ENCODE results near the gene UST. TPM values are rescaled to one million over a fixed set of nuclear protein-coding genes. Genes with fewer than 3 reads are reported as not detected.

UST gene
- total RNA-seq, 1 experiment from 2014 or later: 6.1 TPM

DNA sequence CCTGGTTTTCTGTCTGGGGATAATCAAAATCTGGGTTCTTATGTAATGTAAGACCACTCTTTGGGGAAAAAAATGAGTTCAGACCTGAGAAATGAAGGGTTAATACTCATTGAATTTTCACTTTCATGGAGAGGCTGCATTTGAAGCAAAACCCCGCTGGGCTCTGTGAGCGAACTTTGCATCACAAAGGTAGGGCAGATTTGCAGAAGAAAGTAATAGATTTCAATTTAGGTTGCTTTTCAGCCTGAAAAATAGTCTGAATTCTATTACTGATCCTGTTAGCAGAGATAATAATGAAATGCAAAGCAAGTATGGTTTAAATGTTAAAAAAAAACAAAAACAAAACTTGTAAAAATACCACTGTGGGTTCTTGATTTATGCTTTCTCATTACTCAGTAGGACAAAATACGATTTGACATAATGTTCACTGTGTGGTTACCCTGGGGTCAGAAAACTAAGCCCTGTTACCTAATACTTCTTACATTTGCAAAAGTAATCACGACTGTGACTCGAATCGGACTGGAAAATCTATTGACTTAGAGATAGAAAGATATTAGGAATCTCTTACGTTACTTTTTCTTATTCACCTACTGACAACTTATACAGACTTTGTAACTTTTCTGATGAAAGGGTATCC, 72.2 kb downstream of the UST start:
- RAD21 ChIA-PET (ENCODE audit: low non-redundant PET in 1 of 2, low total read pairs in 2 of 2, uncharacterized antibody in 2 of 2, unreplicated experiment in 2 of 2): no interaction called here
- no peak overlapping the region for H3K4me2 ChIP-seq (ENCODE audit: low read length)
- DNase-seq (ENCODE audit: low read depth, low spot score): no peak

More for the DNA sequence above, 72.2 kb downstream of the UST start:
- no peaks in the 10 kb centered on the region for H3K9me3 ChIP-seq (ENCODE audit: control insufficient read depth in 1 of 2, insufficient read depth in 1 of 2, low read depth in 1 of 2, low read length in 2 of 2)
- no peaks in the 10 kb centered on the region for H3K9me2 ChIP-seq (ENCODE audit: insufficient read depth)
- H3K27me3 ChIP-seq (ENCODE audit: insufficient read depth, low read length): peaks cover 3% of the 10 kb centered on the region; the same call in 1 of the 2 replicates
- H2AFZ ChIP-seq (ENCODE audit: low read depth, low read length, poor library complexity, severe bottlenecking): no peak overlapping the region
- H3K36me3 ChIP-seq (ENCODE audit: control insufficient read depth in 1 of 2, insufficient read depth in 2 of 2, low read length in 2 of 2): no peaks in the 10 kb centered on the region
- no peak overlapping the region for H3K27ac ChIP-seq (ENCODE audit: low read depth, low read length)
- BruUV-seq (replicated peaks): no TSS peak
- no peak for ATAC-seq
- intact Hi-C loops (cut with micrococcal nuclease): no loop called here
- ChIA-PET POLR2A (no interaction called here), CTCF (no interaction called here)
- no peaks in the 10 kb centered on the region for H3K79me2 ChIP-seq (ENCODE audit: insufficient read depth, low read length)
- no peak overlapping the region for H3K4me3 ChIP-seq (replicated peaks in 1 of 2; ENCODE audit: low read depth in 1 of 2, low read length in 2 of 2)
- no peaks in the 10 kb centered on the region for H4K20me1 ChIP-seq (ENCODE audit: insufficient read depth)
- H3K9ac ChIP-seq (ENCODE audit: low read length): no peak overlapping the region
- TF ChIP-seq ELF1 (IDR thresholded peaks at IDR 0.05; ENCODE audit: borderline replicate concordance, low read depth): no peak
- TF ChIP-seq EZH2phosphoT487 (IDR thresholded peaks at IDR 0.05; ENCODE audit: borderline replicate concordance): no peak
- no peak for TF ChIP-seq CEBPB (IDR thresholded peaks at IDR 0.05; ENCODE audit: low read depth)
- TF ChIP-seq, protein P1, sequence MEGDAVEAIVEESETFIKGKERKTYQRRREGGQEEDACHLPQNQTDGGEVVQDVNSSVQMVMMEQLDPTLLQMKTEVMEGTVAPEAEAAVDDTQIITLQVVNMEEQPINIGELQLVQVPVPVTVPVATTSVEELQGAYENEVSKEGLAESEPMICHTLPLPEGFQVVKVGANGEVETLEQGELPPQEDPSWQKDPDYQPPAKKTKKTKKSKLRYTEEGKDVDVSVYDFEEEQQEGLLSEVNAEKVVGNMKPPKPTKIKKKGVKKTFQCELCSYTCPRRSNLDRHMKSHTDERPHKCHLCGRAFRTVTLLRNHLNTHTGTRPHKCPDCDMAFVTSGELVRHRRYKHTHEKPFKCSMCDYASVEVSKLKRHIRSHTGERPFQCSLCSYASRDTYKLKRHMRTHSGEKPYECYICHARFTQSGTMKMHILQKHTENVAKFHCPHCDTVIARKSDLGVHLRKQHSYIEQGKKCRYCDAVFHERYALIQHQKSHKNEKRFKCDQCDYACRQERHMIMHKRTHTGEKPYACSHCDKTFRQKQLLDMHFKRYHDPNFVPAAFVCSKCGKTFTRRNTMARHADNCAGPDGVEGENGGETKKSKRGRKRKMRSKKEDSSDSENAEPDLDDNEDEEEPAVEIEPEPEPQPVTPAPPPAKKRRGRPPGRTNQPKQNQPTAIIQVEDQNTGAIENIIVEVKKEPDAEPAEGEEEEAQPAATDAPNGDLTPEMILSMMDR (IDR thresholded peaks at IDR 0.05 in 2 of 3, conservative IDR thresholded peaks at IDR 0.05 in 1 of 3; ENCODE audit: borderline replicate concordance in 1 of 3, insufficient read depth in 1 of 3, low read depth in 2 of 3, low read length in 2 of 3): no peak
- no peak for TF ChIP-seq POLR2AphosphoS5 (IDR thresholded peaks at IDR 0.05; ENCODE audit: low read depth, low read length)
- TF ChIP-seq, protein P2, sequence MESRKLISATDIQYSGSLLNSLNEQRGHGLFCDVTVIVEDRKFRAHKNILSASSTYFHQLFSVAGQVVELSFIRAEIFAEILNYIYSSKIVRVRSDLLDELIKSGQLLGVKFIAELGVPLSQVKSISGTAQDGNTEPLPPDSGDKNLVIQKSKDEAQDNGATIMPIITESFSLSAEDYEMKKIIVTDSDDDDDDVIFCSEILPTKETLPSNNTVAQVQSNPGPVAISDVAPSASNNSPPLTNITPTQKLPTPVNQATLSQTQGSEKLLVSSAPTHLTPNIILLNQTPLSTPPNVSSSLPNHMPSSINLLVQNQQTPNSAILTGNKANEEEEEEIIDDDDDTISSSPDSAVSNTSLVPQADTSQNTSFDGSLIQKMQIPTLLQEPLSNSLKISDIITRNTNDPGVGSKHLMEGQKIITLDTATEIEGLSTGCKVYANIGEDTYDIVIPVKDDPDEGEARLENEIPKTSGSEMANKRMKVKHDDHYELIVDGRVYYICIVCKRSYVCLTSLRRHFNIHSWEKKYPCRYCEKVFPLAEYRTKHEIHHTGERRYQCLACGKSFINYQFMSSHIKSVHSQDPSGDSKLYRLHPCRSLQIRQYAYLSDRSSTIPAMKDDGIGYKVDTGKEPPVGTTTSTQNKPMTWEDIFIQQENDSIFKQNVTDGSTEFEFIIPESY (IDR thresholded peaks at IDR 0.05; ENCODE audit: extremely low read depth, insufficient replicate concordance, low read length): no peak
- TF ChIP-seq, protein P3, sequence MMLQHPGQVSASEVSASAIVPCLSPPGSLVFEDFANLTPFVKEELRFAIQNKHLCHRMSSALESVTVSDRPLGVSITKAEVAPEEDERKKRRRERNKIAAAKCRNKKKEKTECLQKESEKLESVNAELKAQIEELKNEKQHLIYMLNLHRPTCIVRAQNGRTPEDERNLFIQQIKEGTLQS (IDR thresholded peaks at IDR 0.05): no peak
- no peak for TF ChIP-seq SRF (IDR thresholded peaks at IDR 0.05; ENCODE audit: low read depth)
- H3K4me1 ChIP-seq (ENCODE audit: control insufficient read depth in 1 of 2, insufficient read depth in 2 of 2, low read length in 2 of 2): no peaks in the 10 kb centered on the region
